Psoas muscle (tissue), 8 donors: Measurements from ENCODE around the gene ORAI3. TPM values are rescaled to one million over a fixed set of nuclear protein-coding genes. Genes with fewer than 3 reads are reported as not detected.

Experiments
- ATAC-seq, 4 donors: fragments of 200-7000 bp; cut with Tn5 transposase; one replicate each; pipeline ENCODE4 v1.9.1; 2020; ENCODE audit warnings: moderate library complexity in 3 of 4, mild to moderate bottlenecking in 2 of 4
- DNase-seq, 2 donors: peaks; one replicate each; pipeline ENCODE4 v3.0.0-alpha.2; 2020
- H3K27ac ChIP-seq: fragments of 200-600 bp; one replicate; pipeline ENCODE4 v1.8.0; 2022
- H3K27me3 ChIP-seq, 3 donors: fragments of 200-600 bp in 1 of 3; one replicate each; pipeline versions ENCODE4 v1.6.1 to v1.8.0; 2013 to 2022; ENCODE audit warnings: low read length in 2 of 3, mild to moderate bottlenecking in 2 of 3, moderate library complexity in 1 of 3; ENCODE audit not compliant: insufficient read depth in 3 of 3
- H3K36me3 ChIP-seq, 2 donors: fragments of 200-600 bp in 1 of 2; one replicate each; pipeline versions ENCODE4 v1.6.1 to v1.8.0; 2013 to 2022; ENCODE audit warnings: low read depth in 1 of 2, mild to moderate bottlenecking in 1 of 2, moderate library complexity in 1 of 2; ENCODE audit not compliant: insufficient read depth in 1 of 2
- H3K4me1 ChIP-seq: fragments of 200-600 bp; one replicate; pipeline ENCODE4 v1.8.0; 2022
- H3K4me3 ChIP-seq: fragments of 200-600 bp; one replicate; pipeline ENCODE4 v1.8.0; 2022; ENCODE audit warnings: mild to moderate bottlenecking
- H3K9me3 ChIP-seq: fragments of 200-600 bp; one replicate; pipeline ENCODE4 v1.8.0; 2022
- WGBS, 3 donors: extraction: QIAGEN DNeasy Blood & Tissue Kit; methylation state at CpG; one replicate each; pipeline versions ENCODE4 v1.1.6 to v1.1.7; 2013; 5-methylcytosine and 5-hydroxymethylcytosine counted together
- intact Hi-C, 2 donors: fragments of 100-400 bp; cut with DNase I; formaldehyde crosslinking; loops; one replicate each; pipeline versions ENCODE4 v1.11.0 to v1.14.2; 2022
- polyA plus RNA-seq, 3 donors: library from polyadenylated mRNA; stranded (reverse); fragments of 200-250 nt; gene quantifications; one replicate each; pipeline ENCODE4 v1.2.3, GENCODE V29; 2013
- total RNA-seq, 4 donors: library from RNA; stranded (reverse); fragmentation: NEBNext Ultra II Directional in 2 of 4; extraction: Animal tissue kit (Norgen Biotek cat#: 25700) in 2 of 4; gene quantifications; one replicate each; pipeline versions ENCODE4 v1.2.1 to v1.2.4, GENCODE V29; 2021 to 2023
- TF ChIP-seq, protein P1 (sequence below): fragments of 200-600 bp; IDR thresholded peaks from one replicate; pipeline ENCODE4 v1.8.0; 2022; ENCODE audit warnings: antibody characterized with exemption
- donor health status: healthy with polysubstance abuse.
- donor health status: DM: no; HTN: no; CAD: no; lungs with moderate emphysema.
- donor health status: Bipolar disorder and iron deficiency.
- donor health status: healthy.
- donor health status: DM: yes; HTN: yes; CAD: no.
- donor health status: DM: no; HTN: no; CAD: no.
- donor health status: DM: no; HTN: no; CAD: no.
- donor health status: DM: yes; HTN: yes; CAD: no.

The ORAI3 gene
- total and polyA plus RNA-seq, 7 donors, result 3.5 to 6.0 (median 5.2) TPM

DNA sequence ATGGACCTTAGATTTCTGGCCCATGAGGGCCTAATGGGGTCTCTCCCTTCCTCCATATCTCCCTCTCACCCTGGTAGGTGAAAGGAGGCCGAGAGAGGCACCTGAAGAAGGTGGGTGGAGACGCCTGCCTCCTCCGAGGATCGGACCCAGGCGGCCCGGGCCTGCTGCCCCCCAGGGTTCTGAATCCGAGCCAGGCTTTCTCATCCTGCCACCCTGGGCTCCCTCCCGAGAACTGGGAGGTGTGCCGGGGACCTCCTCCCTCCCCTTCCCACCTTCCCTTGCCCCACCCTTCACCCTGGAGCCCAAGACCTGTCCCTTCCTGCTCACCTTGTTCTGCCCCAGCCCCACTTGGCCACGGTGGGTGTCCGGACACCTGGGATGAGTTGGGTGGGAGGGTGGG, 20.5 kb upstream of the ORAI3 start:
- Histone ChIP-seq H3K36me3 (peaks cover 5 to 35% of the 10 kb centered on the region in 2 donors), H3K27me3 (no peaks in the 10 kb centered on the region), H3K27ac (no peak overlapping the region), H3K9me3 (no peaks in the 10 kb centered on the region), H3K4me3 (no peak overlapping the region), H3K4me1 (no peaks in the 10 kb centered on the region)
- DNase-seq (no peak), ATAC-seq (no peak)
- TF ChIP-seq, protein P1, sequence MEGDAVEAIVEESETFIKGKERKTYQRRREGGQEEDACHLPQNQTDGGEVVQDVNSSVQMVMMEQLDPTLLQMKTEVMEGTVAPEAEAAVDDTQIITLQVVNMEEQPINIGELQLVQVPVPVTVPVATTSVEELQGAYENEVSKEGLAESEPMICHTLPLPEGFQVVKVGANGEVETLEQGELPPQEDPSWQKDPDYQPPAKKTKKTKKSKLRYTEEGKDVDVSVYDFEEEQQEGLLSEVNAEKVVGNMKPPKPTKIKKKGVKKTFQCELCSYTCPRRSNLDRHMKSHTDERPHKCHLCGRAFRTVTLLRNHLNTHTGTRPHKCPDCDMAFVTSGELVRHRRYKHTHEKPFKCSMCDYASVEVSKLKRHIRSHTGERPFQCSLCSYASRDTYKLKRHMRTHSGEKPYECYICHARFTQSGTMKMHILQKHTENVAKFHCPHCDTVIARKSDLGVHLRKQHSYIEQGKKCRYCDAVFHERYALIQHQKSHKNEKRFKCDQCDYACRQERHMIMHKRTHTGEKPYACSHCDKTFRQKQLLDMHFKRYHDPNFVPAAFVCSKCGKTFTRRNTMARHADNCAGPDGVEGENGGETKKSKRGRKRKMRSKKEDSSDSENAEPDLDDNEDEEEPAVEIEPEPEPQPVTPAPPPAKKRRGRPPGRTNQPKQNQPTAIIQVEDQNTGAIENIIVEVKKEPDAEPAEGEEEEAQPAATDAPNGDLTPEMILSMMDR, result no peak
- intact Hi-C loops, result no loop called here
- WGBS, 3 donors, result 83 to 85% (median 84%) methylated on average over 7 to 11 of the region's 11 CpGs

DNA sequence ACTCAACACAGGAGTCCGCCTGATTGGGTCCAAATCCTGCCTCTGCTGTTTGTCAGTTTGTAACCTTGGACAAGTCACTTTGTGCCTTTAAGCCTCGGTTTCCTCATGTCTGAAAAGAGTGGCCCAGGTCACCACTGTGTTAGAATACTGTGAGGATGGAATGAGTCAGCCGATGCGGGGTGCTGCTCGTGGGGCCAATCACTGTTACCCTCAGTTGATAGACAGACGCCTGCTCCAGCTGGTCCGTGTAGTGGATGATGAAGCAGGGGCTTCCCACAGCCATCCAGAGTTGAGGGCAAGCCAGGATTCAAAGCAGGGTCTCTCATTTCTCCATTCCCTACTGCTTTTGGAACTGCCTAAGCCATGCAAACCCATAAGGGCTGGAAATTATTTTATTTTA, 19.7 kb upstream of the ORAI3 start:
- ATAC-seq (no peak), DNase-seq (no peak)
- H3K9me3 ChIP-seq, result no peaks in the 10 kb centered on the region
- H3K4me3 ChIP-seq, result no peak overlapping the region
- WGBS, 3 donors, result 78 to 87% (median 79%) methylated on average over 7 of the region's 7 CpGs
- intact Hi-C loops, result no loop called here
- H3K36me3 ChIP-seq, result peaks cover 5 to 38% of the 10 kb centered on the region in 2 donors
- TF ChIP-seq, protein P1, result no peak
- no peak overlapping the region for H3K27ac ChIP-seq
- no peaks in the 10 kb centered on the region for H3K4me1 ChIP-seq
- no peaks in the 10 kb centered on the region for H3K27me3 ChIP-seq

DNA sequence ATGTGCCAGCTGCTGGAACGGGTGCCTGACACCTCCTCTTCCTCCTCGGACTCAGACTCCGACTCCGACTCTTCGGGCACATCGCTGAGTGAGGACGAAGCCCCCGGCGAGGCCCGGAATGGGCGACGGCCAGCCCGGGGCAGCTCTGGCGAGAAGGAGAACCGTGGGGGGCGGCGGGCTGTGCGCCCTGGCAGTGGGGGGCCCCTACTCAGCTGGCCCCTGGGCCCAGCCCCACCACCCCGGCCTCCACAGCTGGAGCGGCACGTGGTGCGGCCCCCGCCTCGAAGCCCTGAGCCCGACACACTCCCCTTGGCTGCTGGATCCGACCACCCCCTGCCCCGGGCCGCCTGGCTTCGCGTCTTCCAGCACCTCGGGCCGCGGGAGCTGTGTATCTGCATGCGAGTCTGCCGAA, 18.7 kb upstream of the ORAI3 start:
- intact Hi-C loops, result no loop called here
- Histone ChIP-seq H3K27ac (no peak overlapping the region), H3K27me3 (no peaks in the 10 kb centered on the region), H3K36me3 (peaks cover 5 to 38% of the 10 kb centered on the region in 2 donors), H3K4me1 (no peaks in the 10 kb centered on the region), H3K4me3 (no peak overlapping the region), H3K9me3 (no peaks in the 10 kb centered on the region)
- TF ChIP-seq, protein P1, result no peak
- no peak for DNase-seq
- 89 to 90% (median 89%) methylated on average over 28 to 35 of the region's 35 CpGs for WGBS, 3 donors
- ATAC-seq, result no peak

DNA sequence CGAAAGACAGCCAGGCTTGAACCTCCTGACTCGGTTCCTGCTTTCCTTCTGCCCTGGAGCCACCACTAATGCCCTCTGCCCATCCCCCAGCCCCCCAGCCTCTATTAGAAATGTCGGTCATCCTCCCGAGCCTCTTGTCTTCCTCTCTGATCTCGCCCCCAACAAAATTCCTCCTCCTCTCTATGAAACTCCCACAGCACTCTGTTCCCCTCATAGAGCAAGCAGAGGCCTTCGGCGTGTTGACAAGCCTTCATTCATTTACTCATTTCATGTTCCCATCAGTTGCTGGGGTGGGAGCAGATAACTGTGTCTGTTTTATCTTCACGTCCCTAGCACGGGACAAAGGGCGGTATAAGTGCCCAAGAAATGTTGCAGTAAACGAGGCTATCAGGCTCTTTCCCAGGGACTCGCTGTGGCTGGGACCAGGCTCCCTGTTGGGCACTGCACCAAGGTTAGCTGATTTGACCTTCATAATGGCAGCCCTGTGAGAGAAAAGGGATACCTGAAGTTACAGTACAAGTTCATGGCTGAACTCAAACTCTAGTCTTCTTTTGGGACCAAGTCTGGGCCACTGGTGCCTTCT, 17.7 kb upstream of the ORAI3 start:
- no peak overlapping the region for H3K27ac ChIP-seq
- intact Hi-C loops, result no loop called here
- TF ChIP-seq, protein P1, result no peak
- no peaks in the 10 kb centered on the region for H3K9me3 ChIP-seq
- peaks cover 5 to 40% of the 10 kb centered on the region in 2 donors for H3K36me3 ChIP-seq
- DNase-seq, result no peak
- no peaks in the 10 kb centered on the region for H3K4me1 ChIP-seq
- H3K27me3 ChIP-seq, result no peaks in the 10 kb centered on the region
- ATAC-seq, result no peak
- 70 to 79% (median 73%) methylated on average over 12 of the region's 12 CpGs for WGBS, 3 donors
- H3K4me3 ChIP-seq, result no peak overlapping the region
